ENCODE measurements around the gene MREG.

- TF ChIP-seq CTCF (conservative IDR thresholded peaks at IDR 0.05; ENCODE audit: low read length): no peak
- TF ChIP-seq EZH2phosphoT487 (IDR thresholded peaks at IDR 0.05; ENCODE audit: borderline replicate concordance): no peak
Observed at GRCh38 chr2:215946586-215946985, 66.8 kb downstream of the MREG start.
